Tibial nerve (tissue), 4 donors: Measurements from ENCODE around the gene MPG.

Experiments
- CTCF ChIP-seq, 5 experiments: fragments of 200-600 bp in 3 of 5; fragments of 450-650 bp in 2 of 5; sonication (generic) in 3 of 5; IDR thresholded peaks; one replicate each; pipeline ENCODE4 v1.5.1; 2016 to 2019; ENCODE audit warnings: antibody characterized with exemption in 5 of 5, mild to moderate bottlenecking in 3 of 5, moderate library complexity in 2 of 5
- EP300 ChIP-seq, 2 donors: sonication (generic); formaldehyde crosslinking; IDR thresholded peaks; one replicate each; pipeline ENCODE4 v1.6.1; 2017; ENCODE audit warnings: antibody characterized with exemption in 2 of 2, mild to moderate bottlenecking in 1 of 2
- POLR2A ChIP-seq, 2 donors: fragments of 450-650 bp; IDR thresholded peaks; one replicate each; pipeline ENCODE4 v1.6.1; 2017; ENCODE audit warnings: antibody characterized with exemption in 2 of 2, mild to moderate bottlenecking in 2 of 2, moderate library complexity in 2 of 2

- TF ChIP-seq POLR2A (IDR thresholded peaks at IDR 0.05) (no peak), CTCF (IDR thresholded peaks at IDR 0.05) (no peak), EP300 (IDR thresholded peaks at IDR 0.05) (no peak)
Observed at GRCh38 chr16:41439-42068, 36.5 kb upstream of the MPG start.
